Colonic mucosa (tissue), 4 donors: ENCODE data around the gene CPA2. TPM values are rescaled to one million over a fixed set of nuclear protein-coding genes. Genes with fewer than 3 reads are reported as not detected.

Experiments
- DNase-seq: peaks from one replicate; pipeline ENCODE4 v3.0.0-alpha.2; 2020
- H3K27ac ChIP-seq: fragments of 200-600 bp; one replicate; pipeline ENCODE4 v1.8.0; 2021
- H3K27me3 ChIP-seq: fragments of 200-600 bp; one replicate; pipeline ENCODE4 v1.8.0; 2021
- H3K36me3 ChIP-seq: fragments of 200-600 bp; one replicate; pipeline ENCODE4 v1.8.0; 2021
- H3K4me1 ChIP-seq: fragments of 200-600 bp; one replicate; pipeline ENCODE4 v1.8.0; 2021; ENCODE audit warnings: mild to moderate bottlenecking
- H3K4me3 ChIP-seq: fragments of 200-600 bp; one replicate; pipeline ENCODE4 v1.8.0; 2021
- H3K9ac ChIP-seq, 2 donors: one replicate each; pipeline ENCODE4 v1.7.0; 2013; ENCODE audit warnings: control low read depth in 2 of 2, low read depth in 2 of 2, low read length in 2 of 2
- H3K9me3 ChIP-seq: fragments of 200-600 bp; one replicate; pipeline ENCODE4 v1.8.0; 2021
- CTCF ChIP-seq: fragments of 200-600 bp; IDR thresholded peaks from one replicate; pipeline ENCODE4 v1.8.0; 2022; ENCODE audit warnings: antibody characterized with exemption, mild to moderate bottlenecking
- intact Hi-C: fragments of 100-400 bp; cut with DNase I; formaldehyde crosslinking; loops from one replicate; pipeline ENCODE4 v1.14.1; 2022
- total RNA-seq, 2 donors: library from RNA; stranded (reverse); fragmentation: NEBNext Ultra II Directional in 1 of 2; extraction: Animal tissue kit (Norgen Biotek cat#: 25700) in 1 of 2; gene quantifications; one replicate each; pipeline ENCODE4 v1.2.1, GENCODE V29; 2021
- donor health status: healthy.
- donor health status: DM: no; HTN: no; CAD: no.
- donor health status: DM: no; HTN: no; CAD: no.

CPA2 gene
- total RNA-seq, 2 donors from 2014 or later, result 0.48 to 5.2 TPM

DNA sequence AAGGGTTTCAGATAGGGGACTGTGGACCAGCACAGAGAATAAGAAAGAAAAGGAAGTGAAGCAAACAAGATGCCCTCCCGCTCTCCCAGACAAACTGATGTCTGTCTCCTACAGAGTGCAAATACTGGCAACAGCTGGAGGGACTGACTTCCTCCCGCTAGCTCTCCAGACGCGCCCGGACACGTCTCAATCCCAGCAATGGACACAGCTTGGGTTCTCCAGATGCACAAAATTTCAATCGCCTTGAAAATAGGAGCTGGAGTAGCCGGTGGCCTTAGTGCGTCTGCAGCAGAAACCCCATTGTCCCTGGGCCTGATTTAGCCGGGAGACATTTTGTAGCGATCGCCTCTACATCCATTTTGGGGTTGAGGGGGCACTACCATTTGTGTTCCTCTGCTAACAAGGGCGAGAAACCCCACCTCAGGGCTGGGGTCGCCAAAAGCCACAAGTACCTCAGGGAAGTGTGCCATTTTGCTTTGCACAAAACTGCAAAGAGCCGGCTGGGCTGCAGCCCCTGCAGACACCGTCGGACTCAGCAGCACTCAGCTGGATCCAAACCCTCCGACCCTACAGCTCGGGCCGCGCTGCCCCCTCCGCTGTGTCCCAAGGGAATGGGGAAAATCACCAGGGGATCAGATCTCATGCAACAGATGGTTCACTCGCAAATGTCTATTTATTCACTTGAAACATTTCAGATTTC, 5.9 kb downstream of the CPA2 start:
- intact Hi-C loops, result no loop called here
- TF ChIP-seq CTCF, result no peak
- Histone ChIP-seq H3K36me3 (no peaks in the 10 kb centered on the region), H3K27ac (no peak overlapping the region), H3K4me1 (no peaks in the 10 kb centered on the region), H3K27me3 (no peaks in the 10 kb centered on the region), H3K9ac (no peak overlapping the region), H3K9me3 (no peaks in the 10 kb centered on the region), H3K4me3 (no peak overlapping the region)
- no peak for DNase-seq

DNA sequence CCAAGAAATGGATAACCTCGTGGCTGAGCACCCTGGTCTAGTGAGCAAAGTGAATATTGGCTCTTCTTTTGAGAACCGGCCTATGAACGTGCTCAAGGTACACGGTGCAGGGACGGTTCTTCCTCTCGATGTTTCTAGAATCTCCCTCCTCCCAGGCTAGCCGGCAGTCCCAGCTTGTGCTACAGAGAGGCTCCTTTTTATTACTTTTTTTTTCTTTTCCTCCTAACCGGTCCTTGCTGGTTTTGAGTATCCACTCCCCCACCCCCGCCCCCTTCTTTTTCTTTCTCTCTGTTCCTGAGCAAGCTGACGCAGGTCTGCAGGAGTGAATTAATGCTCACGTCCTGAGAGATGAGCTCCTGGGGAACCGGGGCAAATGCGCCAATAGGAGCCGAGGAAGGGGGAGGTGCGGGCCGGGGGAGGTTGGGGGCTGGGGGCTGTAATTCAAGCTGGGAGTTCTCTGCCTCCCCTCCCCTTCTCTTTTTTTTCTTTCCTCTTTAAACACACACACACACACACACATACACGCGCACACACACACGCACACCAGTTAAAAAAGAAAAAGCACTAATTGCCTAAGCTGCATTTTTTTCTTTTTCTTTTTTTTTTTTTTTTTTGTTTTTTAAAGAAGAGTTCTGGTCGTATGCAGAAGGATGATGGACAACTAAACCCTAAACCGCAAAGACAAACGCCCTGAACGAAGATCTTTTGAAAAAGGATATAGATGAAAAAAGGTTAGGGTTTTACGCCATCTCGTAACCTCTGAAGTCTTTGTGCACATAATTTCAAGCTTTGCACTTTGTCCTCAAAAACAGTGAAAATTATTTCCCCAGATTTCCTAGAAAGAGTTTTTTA, 6.6 kb downstream of the CPA2 start:
- Histone ChIP-seq H3K9ac (no peak overlapping the region), H3K27ac (no peak overlapping the region), H3K36me3 (no peaks in the 10 kb centered on the region), H3K9me3 (no peaks in the 10 kb centered on the region), H3K27me3 (no peaks in the 10 kb centered on the region), H3K4me1 (no peaks in the 10 kb centered on the region), H3K4me3 (no peak overlapping the region)
- TF ChIP-seq CTCF, result no peak
- intact Hi-C loops, result no loop called here
- DNase-seq, result peak; percentile 23

GRCh38 chr7:130273933-130274255, 7.2 kb downstream of the CPA2 start:
- Histone ChIP-seq H3K27ac (no peak overlapping the region), H3K4me3 (no peak overlapping the region), H3K9ac (no peak overlapping the region), H3K4me1 (no peaks in the 10 kb centered on the region), H3K9me3 (no peaks in the 10 kb centered on the region), H3K27me3 (no peaks in the 10 kb centered on the region), H3K36me3 (no peaks in the 10 kb centered on the region)
- intact Hi-C loops, result no loop called here
- DNase-seq, result peak; percentile 19
- TF ChIP-seq CTCF, result no peak

GRCh38 chr7:130274296-130274695, 7.6 kb downstream of the CPA2 start:
- no peaks in the 10 kb centered on the region for H3K9me3 ChIP-seq
- no peak overlapping the region for H3K27ac ChIP-seq
- intact Hi-C loops, result no loop called here
- no peak for TF ChIP-seq CTCF
- H3K36me3 ChIP-seq, result no peaks in the 10 kb centered on the region
- H3K27me3 ChIP-seq, result no peaks in the 10 kb centered on the region
- no peak overlapping the region for H3K4me3 ChIP-seq
- no peak for DNase-seq
- no peak overlapping the region for H3K9ac ChIP-seq
- no peaks in the 10 kb centered on the region for H3K4me1 ChIP-seq

DNA sequence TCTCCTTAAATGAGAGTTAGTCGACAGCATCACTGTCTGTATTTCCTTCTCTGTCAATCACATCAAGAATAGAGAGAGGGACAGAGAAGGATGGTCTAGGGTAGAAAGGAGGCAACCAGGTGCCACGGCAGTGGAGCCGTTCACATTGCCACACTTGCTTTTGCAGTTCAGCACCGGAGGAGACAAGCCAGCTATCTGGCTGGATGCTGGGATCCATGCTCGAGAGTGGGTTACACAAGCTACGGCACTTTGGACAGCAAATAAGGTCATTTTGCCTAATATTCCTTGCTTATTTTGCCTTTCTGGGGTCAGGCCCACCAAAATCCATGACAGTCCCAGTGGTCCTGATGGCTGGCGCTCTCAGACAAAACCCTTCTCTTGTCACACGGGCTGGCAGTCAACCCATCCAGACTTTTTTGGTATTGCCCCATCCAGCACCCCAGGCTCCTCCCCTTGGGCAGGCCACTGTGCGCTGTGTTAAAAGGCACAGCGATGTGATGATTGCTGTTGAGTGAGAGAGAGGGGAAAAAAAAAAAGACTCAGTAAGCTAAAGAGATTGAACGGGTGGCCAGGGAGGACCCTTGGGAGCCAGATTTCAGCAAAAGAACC, 8.4 kb downstream of the CPA2 start:
- H3K9me3 ChIP-seq, result no peaks in the 10 kb centered on the region
- H3K4me3 ChIP-seq, result no peak overlapping the region
- DNase-seq, result no peak
- TF ChIP-seq CTCF, result no peak
- H3K9ac ChIP-seq, result no peak overlapping the region
- H3K27me3 ChIP-seq, result no peaks in the 10 kb centered on the region
- no peak overlapping the region for H3K27ac ChIP-seq
- no peaks in the 10 kb centered on the region for H3K36me3 ChIP-seq
- intact Hi-C loops, result no loop called here
- H3K4me1 ChIP-seq, result no peaks in the 10 kb centered on the region
